PC-9 (cell line): ENCODE measurements around the gene CYP2C19. TPM values are rescaled to one million over a fixed set of nuclear protein-coding genes. Genes with fewer than 3 reads are reported as not detected.

Source experiments
- BruUV-seq: library from RNA; stranded (reverse); fragments of 400-500 nt; replicated peaks from 2 replicates; lab custom pipeline; 2021; lab: Mats Ljungman, UMichigan
- CTCF ChIA-PET: fragments of 300-600 bp; sonication (Branson Sonifier 250); formaldehyde crosslinking; loops from one replicate; lab custom pipeline; 2022; ENCODE audit warnings: antibody characterized with exemption; lab: Charles Lee
- POLR2A ChIA-PET: fragments of 300-600 bp; sonication (Branson Sonifier 250); formaldehyde crosslinking; loops from one replicate; lab custom pipeline; 2022; ENCODE audit warnings: antibody characterized with exemption; ENCODE audit not compliant: unreplicated experiment; lab: Charles Lee
- DNase-seq, 2 experiments: peaks; one replicate each; pipeline versions ENCODE4 v3.0.0 to v3.0.0-alpha.2; 2015 to 2022; ENCODE audit warnings: mixed read lengths in 1 of 2
- H2AFZ ChIP-seq: fragments of 200-600 bp; sonication (generic); 2 replicates; pipeline ENCODE4 v1.8.1; 2017; ENCODE audit warnings: antibody characterized with exemption
- H3F3A ChIP-seq: fragments of 200-600 bp; sonication (generic); 2 replicates; pipeline ENCODE4 v1.8.1; 2017; ENCODE audit warnings: antibody characterized with exemption, mild to moderate bottlenecking, low read depth; ENCODE audit not compliant: insufficient read depth
- H3K27ac ChIP-seq: fragments of 200-600 bp; sonication (generic); 2 replicates; pipeline ENCODE4 v1.6.1; 2016; ENCODE audit warnings: mixed run types
- H3K27me3 ChIP-seq: fragments of 200-600 bp; sonication (generic); 2 replicates; pipeline ENCODE4 v1.6.1; 2016; ENCODE audit warnings: low read depth, mixed run types; ENCODE audit not compliant: insufficient read depth
- H3K36me3 ChIP-seq: fragments of 200-600 bp; sonication (generic); 2 replicates; pipeline ENCODE4 v1.6.1; 2016; ENCODE audit warnings: low read depth, mixed run types
- H3K4me1 ChIP-seq: fragments of 200-600 bp; sonication (generic); replicated peaks from 2 replicates; pipeline ENCODE4 v1.6.1; 2016; ENCODE audit warnings: mixed run types; ENCODE audit not compliant: insufficient read depth
- H3K4me2 ChIP-seq: fragments of 200-600 bp; sonication (generic); 2 replicates; pipeline ENCODE4 v1.6.1; 2017; ENCODE audit warnings: mixed run types
- H3K4me3 ChIP-seq: fragments of 200-600 bp; sonication (generic); 2 replicates; pipeline ENCODE4 v1.6.1; 2016; ENCODE audit warnings: mixed run types
- H3K79me2 ChIP-seq: fragments of 200-600 bp; sonication (generic); 2 replicates; pipeline ENCODE4 v1.6.1; 2017; ENCODE audit warnings: low read depth, mixed run types
- H3K9me2 ChIP-seq: fragments of 200-600 bp; sonication (generic); 2 replicates; pipeline ENCODE4 v1.8.1; 2017; ENCODE audit warnings: mild to moderate bottlenecking; ENCODE audit not compliant: insufficient read depth
- H3K9me3 ChIP-seq: fragments of 200-600 bp; sonication (generic); 2 replicates; pipeline ENCODE4 v1.8.1; 2016; ENCODE audit warnings: low read depth; ENCODE audit not compliant: insufficient read depth
- H4K20me1 ChIP-seq: fragments of 200-600 bp; sonication (generic); 2 replicates; pipeline ENCODE4 v1.8.1; 2017; ENCODE audit not compliant: insufficient read depth
- EZH2 ChIP-seq: fragments of 200-600 bp; sonication (generic); IDR thresholded peaks from 2 replicates; pipeline ENCODE4 v1.8.0; 2017; ENCODE audit warnings: antibody characterized with exemption, low read depth
- intact Hi-C: fragments of 100-400 bp; cut with micrococcal nuclease; formaldehyde crosslinking; loops from one replicate; pipeline ENCODE4 v1.10.0; 2022; ENCODE audit not compliant: unreplicated experiment
- total RNA-seq: library from RNA; stranded (reverse); gene quantifications from 2 replicates; pipeline ENCODE4 v1.2.3, GENCODE V29; 2021
- TF ChIP-seq, protein P1 (sequence below): fragments of 200-600 bp; sonication (generic); conservative IDR thresholded peaks from 2 replicates; pipeline ENCODE4 v1.6.1; 2017; ENCODE audit warnings: mixed run types, antibody characterized with exemption, mild to moderate bottlenecking, moderate library complexity

Gene CYP2C19
- total RNA-seq, 1 experiment from 2014 or later, result not detected

DNA sequence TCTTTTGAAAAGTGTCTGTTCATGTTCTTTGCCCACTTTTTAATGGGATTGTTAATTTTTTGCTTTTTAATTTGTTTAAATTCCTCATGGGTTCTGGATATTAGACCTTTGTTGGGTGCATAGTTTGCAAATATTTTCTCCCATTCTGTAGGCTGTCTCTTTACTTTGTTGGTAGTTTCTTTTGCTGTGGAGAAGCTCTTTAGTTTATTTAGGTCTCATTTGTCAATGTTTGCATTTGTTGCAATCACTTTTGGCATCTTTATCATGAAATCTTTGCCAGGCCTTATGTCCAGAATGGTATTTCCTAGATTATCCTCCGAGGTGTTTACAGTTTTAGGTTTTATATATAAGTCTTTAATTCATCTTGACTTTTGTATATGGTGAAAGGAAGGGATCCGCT is 23.9 kb upstream of the CYP2C19 start:
- BruUV-seq, result no TSS peak
- Histone ChIP-seq H3K4me3 (no peak overlapping the region), H3K27ac (no peak overlapping the region), H3K36me3 (no peaks in the 10 kb centered on the region), H2AFZ (no peak overlapping the region), H3K9me3 (no peaks in the 10 kb centered on the region), H3K4me2 (no peak overlapping the region), H3K79me2 (no peaks in the 10 kb centered on the region), H3K9me2 (no peaks in the 10 kb centered on the region), H4K20me1 (no peaks in the 10 kb centered on the region), H3F3A (no peaks in the 10 kb centered on the region), H3K27me3 (no peaks in the 10 kb centered on the region), H3K4me1 (no peaks in the 10 kb centered on the region)
- intact Hi-C loops, result no loop called here
- CTCF ChIA-PET, result no interaction called here
- TF ChIP-seq, protein P1, sequence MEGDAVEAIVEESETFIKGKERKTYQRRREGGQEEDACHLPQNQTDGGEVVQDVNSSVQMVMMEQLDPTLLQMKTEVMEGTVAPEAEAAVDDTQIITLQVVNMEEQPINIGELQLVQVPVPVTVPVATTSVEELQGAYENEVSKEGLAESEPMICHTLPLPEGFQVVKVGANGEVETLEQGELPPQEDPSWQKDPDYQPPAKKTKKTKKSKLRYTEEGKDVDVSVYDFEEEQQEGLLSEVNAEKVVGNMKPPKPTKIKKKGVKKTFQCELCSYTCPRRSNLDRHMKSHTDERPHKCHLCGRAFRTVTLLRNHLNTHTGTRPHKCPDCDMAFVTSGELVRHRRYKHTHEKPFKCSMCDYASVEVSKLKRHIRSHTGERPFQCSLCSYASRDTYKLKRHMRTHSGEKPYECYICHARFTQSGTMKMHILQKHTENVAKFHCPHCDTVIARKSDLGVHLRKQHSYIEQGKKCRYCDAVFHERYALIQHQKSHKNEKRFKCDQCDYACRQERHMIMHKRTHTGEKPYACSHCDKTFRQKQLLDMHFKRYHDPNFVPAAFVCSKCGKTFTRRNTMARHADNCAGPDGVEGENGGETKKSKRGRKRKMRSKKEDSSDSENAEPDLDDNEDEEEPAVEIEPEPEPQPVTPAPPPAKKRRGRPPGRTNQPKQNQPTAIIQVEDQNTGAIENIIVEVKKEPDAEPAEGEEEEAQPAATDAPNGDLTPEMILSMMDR, result no peak
- TF ChIP-seq EZH2, result no peak
- DNase-seq, result no peak
- POLR2A ChIA-PET, result no interaction called here

DNA sequence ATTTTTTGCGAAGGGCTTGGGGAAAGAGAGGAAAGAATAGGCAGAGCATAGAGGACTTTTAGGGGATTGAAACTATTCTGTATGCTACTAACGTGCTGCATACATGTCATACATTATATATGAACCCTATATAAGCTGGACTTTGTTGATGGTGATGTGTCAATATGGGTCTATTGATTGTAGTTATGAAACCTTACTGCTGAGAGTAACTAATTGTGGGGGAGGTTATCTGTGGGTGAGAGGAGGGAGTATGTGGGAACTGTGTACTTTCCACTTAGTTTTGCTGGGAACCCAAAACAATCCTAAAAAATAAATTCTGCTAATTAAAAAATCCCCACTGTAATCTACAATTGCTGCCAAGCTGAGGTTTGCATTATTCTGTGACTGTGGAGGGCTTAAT is 15.3 kb upstream of the CYP2C19 start:
- POLR2A ChIA-PET, result no interaction called here
- H3K36me3 ChIP-seq, result no peaks in the 10 kb centered on the region
- intact Hi-C loops, result no loop called here

DNA sequence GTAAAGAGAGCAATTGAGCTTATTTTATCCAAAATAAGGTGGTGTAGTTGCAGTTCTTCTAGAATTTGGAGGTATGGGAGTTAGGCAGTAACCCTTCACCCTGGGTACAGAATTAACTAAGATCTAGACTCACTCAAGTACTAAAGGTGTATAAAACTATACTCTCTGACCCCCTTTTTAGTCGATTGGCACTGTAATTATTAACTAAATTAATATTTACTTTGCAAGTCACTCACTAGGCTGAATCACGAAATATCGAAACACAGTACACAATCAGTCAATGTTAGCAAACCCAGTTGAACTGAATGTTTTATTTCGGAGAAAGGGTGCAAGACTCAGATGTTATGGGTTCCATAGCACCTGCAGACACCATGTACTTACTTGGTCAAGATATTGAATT is 14.6 kb upstream of the CYP2C19 start:
- H3K4me2 ChIP-seq, result no peak overlapping the region
- POLR2A ChIA-PET, result no interaction called here

More for the DNA sequence above, 15.3 kb upstream of the CYP2C19 start:
- no peaks in the 10 kb centered on the region for H3K9me2 ChIP-seq
- no peaks in the 10 kb centered on the region for H3K27me3 ChIP-seq
- no peaks in the 10 kb centered on the region for H3K9me3 ChIP-seq
- no peaks in the 10 kb centered on the region for H4K20me1 ChIP-seq
- no TSS peak for BruUV-seq
- CTCF ChIA-PET, result no interaction called here
- no peak overlapping the region for H3K4me3 ChIP-seq
- H3K79me2 ChIP-seq, result no peaks in the 10 kb centered on the region
- no peak overlapping the region for H3K27ac ChIP-seq
- H3F3A ChIP-seq, result no peaks in the 10 kb centered on the region
- no peak overlapping the region for H2AFZ ChIP-seq
- TF ChIP-seq, protein P1, result no peak
- TF ChIP-seq EZH2, result no peak
- H3K4me1 ChIP-seq, result no peaks in the 10 kb centered on the region
- no peak overlapping the region for H3K4me2 ChIP-seq
- no peak for DNase-seq

More for the DNA sequence above, 14.6 kb upstream of the CYP2C19 start:
- Histone ChIP-seq H3K9me3 (no peaks in the 10 kb centered on the region), H3F3A (no peaks in the 10 kb centered on the region), H3K36me3 (no peaks in the 10 kb centered on the region), H2AFZ (no peak overlapping the region), H3K9me2 (no peaks in the 10 kb centered on the region), H3K79me2 (no peaks in the 10 kb centered on the region), H3K27me3 (no peaks in the 10 kb centered on the region), H3K4me1 (no peaks in the 10 kb centered on the region), H3K27ac (no peak overlapping the region), H3K4me3 (no peak overlapping the region), H4K20me1 (no peaks in the 10 kb centered on the region)
- no TSS peak for BruUV-seq
- DNase-seq, result no peak
- intact Hi-C loops, result no loop called here
- no peak for TF ChIP-seq EZH2
- TF ChIP-seq, protein P1, result no peak
- CTCF ChIA-PET, result no interaction called here
